Astrocyte (in vitro differentiated cells and primary cell): ENCODE data around the gene ZDHHC11. TPM values are rescaled to one million over a fixed set of nuclear protein-coding genes. Genes with fewer than 3 reads are reported as not detected.

Experiments used
- DNase-seq: peaks from one replicate; pipeline ENCODE4 v3.0.0-alpha.2; 2010; ENCODE audit warnings: low read depth
- FAIRE-seq: peaks from 2 replicates; lab custom pipeline; 2011; peaks lifted over from hg19 to GRCh38; lab: Jason Lieb, UNC
- H2AFZ ChIP-seq: 2 replicates; pipeline ENCODE4 v1.6.0; 2012; ENCODE audit warnings: low read depth, low read length, inconsistent platforms
- H3K27ac ChIP-seq: 2 replicates; pipeline ENCODE4 v1.5.1; 2011; ENCODE audit warnings: low read depth, low read length, inconsistent platforms
- H3K27me3 ChIP-seq: 2 replicates; pipeline ENCODE4 v1.6.0; 2011; ENCODE audit warnings: low read length, inconsistent platforms; ENCODE audit not compliant: insufficient read depth
- H3K36me3 ChIP-seq: 2 replicates; pipeline ENCODE4 v1.5.1; 2011; ENCODE audit warnings: low read length, inconsistent platforms; ENCODE audit not compliant: insufficient read depth
- H3K4me1 ChIP-seq: 2 replicates; pipeline ENCODE4 v1.5.1; 2011; ENCODE audit warnings: low read length, inconsistent platforms; ENCODE audit not compliant: insufficient read depth
- H3K4me2 ChIP-seq: 2 replicates; pipeline ENCODE4 v1.6.0; 2012; ENCODE audit warnings: low read length, inconsistent platforms
- H3K4me3 ChIP-seq: 2 replicates; pipeline ENCODE4 v1.5.1; 2011; ENCODE audit warnings: low read depth, mild to moderate bottlenecking, low read length, inconsistent platforms; ENCODE audit not compliant: insufficient read depth
- H3K79me2 ChIP-seq: 2 replicates; pipeline ENCODE4 v1.6.0; 2012; ENCODE audit warnings: mild to moderate bottlenecking, low read length, inconsistent platforms; ENCODE audit not compliant: insufficient read depth
- H3K9ac ChIP-seq: 2 replicates; pipeline ENCODE4 v1.6.0; 2012; ENCODE audit warnings: mild to moderate bottlenecking, low read length, inconsistent platforms
- H3K9me3 ChIP-seq: 2 replicates; pipeline ENCODE4 v1.5.1; 2012; ENCODE audit warnings: low read depth, mild to moderate bottlenecking, low read length, inconsistent platforms; ENCODE audit not compliant: insufficient read depth
- H4K20me1 ChIP-seq: 2 replicates; pipeline ENCODE4 v1.6.0; 2012; ENCODE audit warnings: low read length, inconsistent platforms; ENCODE audit not compliant: insufficient read depth
- H3K27ac Mint-ChIP-seq: one replicate; pipeline ENCODE4 v1.8.0; 2021; ENCODE audit warnings: mild to moderate bottlenecking, mixed read lengths; ENCODE audit not compliant: unreplicated experiment
- H3K27me3 Mint-ChIP-seq: one replicate; pipeline ENCODE4 v1.8.0; 2021; ENCODE audit warnings: low read depth, mixed read lengths; ENCODE audit not compliant: unreplicated experiment
- H3K36me3 Mint-ChIP-seq: one replicate; pipeline ENCODE4 v1.8.0; 2021; ENCODE audit warnings: low read depth, mixed read lengths; ENCODE audit not compliant: unreplicated experiment
- H3K4me1 Mint-ChIP-seq: one replicate; pipeline ENCODE4 v1.8.0; 2021; ENCODE audit warnings: low read depth, mixed read lengths; ENCODE audit not compliant: unreplicated experiment
- H3K4me3 Mint-ChIP-seq: one replicate; pipeline ENCODE4 v1.8.0; 2021; ENCODE audit warnings: mild to moderate bottlenecking, moderate library complexity, mixed read lengths; ENCODE audit not compliant: unreplicated experiment
- H3K9me3 Mint-ChIP-seq: one replicate; pipeline ENCODE4 v1.8.0; 2021; ENCODE audit warnings: mild to moderate bottlenecking, mixed read lengths; ENCODE audit not compliant: unreplicated experiment
- EZH2 ChIP-seq: IDR thresholded peaks from 2 replicates; pipeline ENCODE4 v1.6.1; 2012; ENCODE audit warnings: mild to moderate bottlenecking, low read length, inconsistent platforms; ENCODE audit not compliant: insufficient read depth
- total RNA-seq: library from RNA; stranded (reverse); gene quantifications from 2 replicates; pipeline ENCODE4 v1.2.1, GENCODE V29; 2021
- TF ChIP-seq, protein P1 (sequence below): IDR thresholded peaks from 2 replicates; pipeline ENCODE4 v1.5.1; 2011; ENCODE audit warnings: low read depth, mild to moderate bottlenecking, inconsistent platforms, low read length, moderate library complexity; ENCODE audit not compliant: insufficient read depth

The ZDHHC11 gene
- total RNA-seq, 1 donor from 2014 or later = 15.9 TPM

- TF ChIP-seq EZH2 = no peak
- TF ChIP-seq, protein P1, sequence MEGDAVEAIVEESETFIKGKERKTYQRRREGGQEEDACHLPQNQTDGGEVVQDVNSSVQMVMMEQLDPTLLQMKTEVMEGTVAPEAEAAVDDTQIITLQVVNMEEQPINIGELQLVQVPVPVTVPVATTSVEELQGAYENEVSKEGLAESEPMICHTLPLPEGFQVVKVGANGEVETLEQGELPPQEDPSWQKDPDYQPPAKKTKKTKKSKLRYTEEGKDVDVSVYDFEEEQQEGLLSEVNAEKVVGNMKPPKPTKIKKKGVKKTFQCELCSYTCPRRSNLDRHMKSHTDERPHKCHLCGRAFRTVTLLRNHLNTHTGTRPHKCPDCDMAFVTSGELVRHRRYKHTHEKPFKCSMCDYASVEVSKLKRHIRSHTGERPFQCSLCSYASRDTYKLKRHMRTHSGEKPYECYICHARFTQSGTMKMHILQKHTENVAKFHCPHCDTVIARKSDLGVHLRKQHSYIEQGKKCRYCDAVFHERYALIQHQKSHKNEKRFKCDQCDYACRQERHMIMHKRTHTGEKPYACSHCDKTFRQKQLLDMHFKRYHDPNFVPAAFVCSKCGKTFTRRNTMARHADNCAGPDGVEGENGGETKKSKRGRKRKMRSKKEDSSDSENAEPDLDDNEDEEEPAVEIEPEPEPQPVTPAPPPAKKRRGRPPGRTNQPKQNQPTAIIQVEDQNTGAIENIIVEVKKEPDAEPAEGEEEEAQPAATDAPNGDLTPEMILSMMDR = no peak
- no peak overlapping the region for H3K27ac ChIP-seq
- H3K4me2 ChIP-seq = no peak overlapping the region
- Mint-ChIP-seq H3K27ac (no peak overlapping the region), H3K36me3 (peaks cover 15% of the 10 kb centered on the region), H3K4me3 (no peak overlapping the region), H3K27me3 (no peaks in the 10 kb centered on the region), H3K4me1 (peaks cover 14% of the 10 kb centered on the region), H3K9me3 (no peaks in the 10 kb centered on the region)
- DNase-seq = no peak
- H2AFZ ChIP-seq = no peak overlapping the region
- no peaks in the 10 kb centered on the region for H3K9me3 ChIP-seq
- FAIRE-seq = no peak
- peaks cover 55% of the 10 kb centered on the region for H4K20me1 ChIP-seq
- peaks cover 40% of the 10 kb centered on the region for H3K36me3 ChIP-seq
- H3K79me2 ChIP-seq = peaks cover 90% of the 10 kb centered on the region
- no peak overlapping the region for H3K9ac ChIP-seq
- no peak overlapping the region for H3K4me3 ChIP-seq
- H3K27me3 ChIP-seq = no peaks in the 10 kb centered on the region
- H3K4me1 ChIP-seq = peaks cover 23% of the 10 kb centered on the region
These were observed 38.4 kb upstream of the ZDHHC11 start for GRCh38 chr5:889075-889710.

DNA sequence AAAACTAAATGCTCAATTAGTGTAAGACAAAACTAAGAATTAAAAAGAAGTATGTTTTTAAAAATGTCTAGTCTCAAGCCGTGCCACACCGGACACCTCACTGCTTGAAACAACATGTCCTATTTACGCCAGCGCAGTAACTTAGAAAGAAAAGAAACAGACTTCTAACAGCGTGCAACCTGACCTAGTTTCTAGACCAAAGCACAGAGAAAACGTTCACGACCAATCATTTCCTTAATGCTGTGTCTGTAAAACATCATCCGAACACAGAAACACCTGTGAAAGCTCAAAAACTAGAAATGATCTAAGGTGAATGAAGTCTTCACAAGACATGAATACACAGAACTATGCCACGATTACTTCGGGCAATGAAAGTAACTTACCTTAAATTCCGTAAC is 37.9 kb upstream of the ZDHHC11 start:
- H4K20me1 ChIP-seq = peaks cover 60% of the 10 kb centered on the region
- no peak overlapping the region for H2AFZ ChIP-seq
- no peak overlapping the region for H3K4me3 Mint-ChIP-seq
- peaks cover 90% of the 10 kb centered on the region for H3K79me2 ChIP-seq
- no peaks in the 10 kb centered on the region for H3K27me3 ChIP-seq
- peaks cover 40% of the 10 kb centered on the region for H3K36me3 ChIP-seq
- H3K9me3 ChIP-seq = no peaks in the 10 kb centered on the region
- peaks cover 12% of the 10 kb centered on the region for H3K4me1 Mint-ChIP-seq
- no peaks in the 10 kb centered on the region for H3K9me3 Mint-ChIP-seq
- H3K4me1 ChIP-seq = peaks cover 18% of the 10 kb centered on the region
- H3K36me3 Mint-ChIP-seq = peaks cover 17% of the 10 kb centered on the region
- no peak overlapping the region for H3K4me2 ChIP-seq
- no peak overlapping the region for H3K27ac ChIP-seq
- H3K4me3 ChIP-seq = no peak overlapping the region
- FAIRE-seq (no peak), DNase-seq (no peak)
- H3K27ac Mint-ChIP-seq = no peak overlapping the region
- TF ChIP-seq, protein P1 = no peak
- TF ChIP-seq EZH2 = no peak
- no peak overlapping the region for H3K9ac ChIP-seq
- H3K27me3 Mint-ChIP-seq = no peaks in the 10 kb centered on the region

- no peak overlapping the region for H2AFZ ChIP-seq
- Mint-ChIP-seq H3K4me3 (no peak overlapping the region), H3K9me3 (no peaks in the 10 kb centered on the region), H3K4me1 (peaks cover 12% of the 10 kb centered on the region), H3K36me3 (peaks cover 19% of the 10 kb centered on the region), H3K27ac (no peak overlapping the region), H3K27me3 (no peaks in the 10 kb centered on the region)
- no peak for TF ChIP-seq EZH2
- TF ChIP-seq, protein P1 = no peak
- DNase-seq (no peak), FAIRE-seq (no peak)
- no peak overlapping the region for H3K4me3 ChIP-seq
- H3K36me3 ChIP-seq = peaks cover 43% of the 10 kb centered on the region
- no peak overlapping the region for H3K27ac ChIP-seq
- H3K9me3 ChIP-seq = no peaks in the 10 kb centered on the region
- peaks cover 65% of the 10 kb centered on the region for H4K20me1 ChIP-seq
- H3K27me3 ChIP-seq = no peaks in the 10 kb centered on the region
- peaks cover 13% of the 10 kb centered on the region for H3K4me1 ChIP-seq
- H3K9ac ChIP-seq = no peak overlapping the region
- H3K4me2 ChIP-seq = no peak overlapping the region
- peaks cover 90% of the 10 kb centered on the region for H3K79me2 ChIP-seq
These were observed 37.3 kb upstream of the ZDHHC11 start for GRCh38 chr5:887947-888637.
